ENCODE measurements around the gene NOTCH1.

Gene NOTCH1

GRCh38 chr9:136445799-136446198, 100.0 kb downstream of the NOTCH1 start:
- DNase-seq = no peak

Measured in anterior cingulate cortex (tissue), 58 donors.